ENCODE measurements around the gene MRGPRG. TPM values are rescaled to one million over a fixed set of nuclear protein-coding genes. Genes with fewer than 3 reads are reported as not detected.

MRGPRG gene
- total RNA-seq, 1 experiment from 2014 or later: not detected

DNA sequence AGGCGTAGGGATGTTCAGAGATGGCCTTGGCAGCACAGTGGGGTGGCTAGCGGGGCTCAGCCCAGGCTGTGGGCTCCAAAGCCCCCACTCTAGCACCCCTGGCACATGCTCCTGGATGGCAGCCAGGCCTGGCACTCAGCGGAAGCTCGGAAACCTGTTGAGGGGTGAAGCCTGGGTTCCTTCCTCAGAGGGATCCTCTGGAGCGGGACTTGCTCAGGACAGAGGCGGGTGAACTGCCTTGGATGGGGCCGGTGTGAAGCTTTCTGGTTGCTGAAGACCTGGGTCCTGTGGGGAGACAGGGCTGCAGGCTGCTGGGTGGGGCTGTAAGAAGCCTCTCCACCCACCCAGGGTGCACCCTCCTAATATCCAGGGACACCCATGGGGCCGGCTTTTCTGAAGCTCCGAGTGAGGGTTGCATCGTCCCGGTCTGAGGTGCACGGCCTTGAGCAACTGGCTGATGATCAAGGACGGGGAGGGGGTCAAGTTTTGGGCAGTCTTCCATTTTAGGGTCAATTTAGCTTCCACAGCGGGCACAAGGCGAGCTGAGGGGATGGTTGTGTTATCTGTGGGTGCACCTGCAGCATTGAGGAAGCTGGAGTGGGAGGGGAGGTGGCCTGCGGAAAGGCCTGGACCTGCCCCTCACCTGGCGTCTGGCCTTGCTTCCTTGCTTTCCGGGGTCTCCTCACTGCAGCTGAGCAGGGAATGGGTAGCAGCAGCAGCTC, 8.4 kb upstream of the MRGPRG start:
- in situ Hi-C loops (cut with HindIII; ENCODE audit: low sequenced_read_pairs): no loop called here
- DNase-seq (ENCODE audit: low spot score): no peak

DNA sequence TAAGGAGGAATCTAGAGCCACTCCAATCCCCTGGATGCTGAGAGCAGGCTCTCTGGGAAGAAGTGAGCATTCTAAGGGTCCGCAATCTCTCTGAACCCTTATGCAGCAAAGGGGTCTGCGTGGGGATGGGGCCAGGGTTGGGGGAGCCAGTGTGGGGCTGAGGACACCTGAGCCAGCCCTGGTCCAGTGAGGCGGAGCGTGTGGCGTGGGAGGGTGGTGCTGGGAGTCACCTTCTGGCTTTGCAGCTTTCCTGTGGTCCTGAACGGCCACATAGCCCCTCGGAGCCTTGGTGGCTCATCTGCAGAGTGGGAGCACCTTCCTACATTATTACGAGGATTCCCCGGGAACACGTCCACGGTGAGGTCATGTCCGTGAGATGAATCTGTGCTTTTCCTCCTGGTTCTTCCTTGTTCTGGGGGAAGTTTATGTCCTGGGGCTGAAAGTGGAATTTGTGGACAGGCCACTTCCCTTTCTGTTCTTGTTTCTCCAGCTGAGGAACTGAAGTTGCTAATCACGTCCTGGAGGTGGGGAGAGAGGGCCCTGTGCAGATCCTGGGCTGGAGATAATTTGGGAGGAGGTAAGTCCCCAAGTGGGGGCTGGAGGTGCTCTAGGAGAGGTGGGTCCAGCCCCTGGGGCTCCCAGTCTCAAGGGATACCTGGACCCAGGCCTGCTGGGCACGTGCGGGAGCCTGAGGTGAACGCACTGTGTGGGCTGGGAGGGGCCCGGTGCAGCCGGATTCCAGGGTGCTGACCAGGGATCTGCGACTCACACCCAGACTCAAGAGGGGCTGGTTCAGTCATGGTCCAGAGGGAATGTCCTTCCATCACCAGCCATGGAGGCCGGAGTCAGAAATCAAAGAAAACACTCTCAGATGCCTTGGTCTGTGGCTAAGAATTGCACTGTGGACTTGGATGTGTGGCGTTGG, 7.5 kb upstream of the MRGPRG start:
- in situ Hi-C loops (cut with HindIII; ENCODE audit: low sequenced_read_pairs): no loop called here
- no peak for DNase-seq (ENCODE audit: low spot score)

DNA sequence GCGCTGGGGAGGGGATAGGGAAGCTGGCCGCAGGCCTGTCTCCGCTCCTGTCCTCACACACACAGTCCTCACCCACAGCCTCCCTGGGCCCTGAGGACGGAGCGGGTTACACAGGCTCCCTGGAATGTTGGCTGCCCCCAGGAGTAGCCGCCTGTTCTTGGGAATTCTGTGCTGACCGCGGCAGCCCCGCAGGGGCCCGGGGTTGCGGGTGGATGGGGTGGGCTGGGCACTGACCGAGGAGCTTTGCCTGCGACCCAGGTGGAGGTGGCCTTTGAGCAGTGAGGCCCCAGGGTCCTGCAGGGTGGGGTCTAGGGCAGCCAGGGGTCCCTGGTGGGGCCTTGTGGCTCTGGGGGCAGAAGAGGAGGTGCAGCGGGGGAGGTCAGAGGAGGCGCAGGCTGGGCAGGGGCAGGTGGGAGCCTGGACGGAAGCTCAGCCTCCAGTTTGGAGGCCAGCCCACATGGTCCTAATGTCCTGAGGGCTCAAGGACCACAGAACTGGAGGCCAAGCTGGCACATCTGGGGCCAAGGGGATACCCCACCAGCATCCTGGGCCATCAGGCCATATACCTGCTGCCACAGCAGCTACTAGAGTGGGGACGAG, 6.6 kb upstream of the MRGPRG start:
- in situ Hi-C loops (cut with HindIII; ENCODE audit: low sequenced_read_pairs): no loop called here
- no peak for DNase-seq (ENCODE audit: low spot score)

DNA sequence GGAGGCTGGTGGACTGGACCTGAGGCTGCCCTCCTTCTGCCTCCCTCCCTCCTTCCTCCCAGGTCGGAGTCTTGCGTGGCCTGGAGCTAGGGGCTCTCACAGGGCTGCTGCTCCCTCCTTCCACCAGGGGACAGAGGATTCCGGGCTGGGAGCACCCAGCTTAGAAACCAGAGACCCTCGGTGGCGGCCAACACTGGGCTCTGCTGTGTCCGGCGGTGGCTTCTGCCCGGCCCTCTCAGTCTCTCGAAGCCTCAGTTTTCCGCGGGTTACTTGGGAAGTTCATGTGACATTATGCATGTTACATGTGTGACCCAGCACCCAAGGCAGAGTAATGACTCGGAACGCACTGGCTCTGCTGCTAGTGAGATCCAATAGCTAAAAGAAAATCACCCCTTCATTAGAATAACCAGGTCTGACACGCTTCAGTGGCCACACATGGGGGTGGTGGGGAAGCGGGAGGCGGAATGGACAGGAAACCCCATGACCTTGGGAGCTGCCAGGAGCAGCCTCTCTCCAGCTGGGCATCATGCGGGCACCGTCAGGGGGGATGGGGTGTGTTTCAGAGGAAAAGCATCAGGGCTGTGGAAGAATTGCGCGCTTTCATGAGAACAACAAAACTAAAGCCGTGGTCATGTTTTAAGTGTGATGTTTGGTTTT, 5.9 kb upstream of the MRGPRG start:
- no peak for DNase-seq (ENCODE audit: low spot score)

DNA sequence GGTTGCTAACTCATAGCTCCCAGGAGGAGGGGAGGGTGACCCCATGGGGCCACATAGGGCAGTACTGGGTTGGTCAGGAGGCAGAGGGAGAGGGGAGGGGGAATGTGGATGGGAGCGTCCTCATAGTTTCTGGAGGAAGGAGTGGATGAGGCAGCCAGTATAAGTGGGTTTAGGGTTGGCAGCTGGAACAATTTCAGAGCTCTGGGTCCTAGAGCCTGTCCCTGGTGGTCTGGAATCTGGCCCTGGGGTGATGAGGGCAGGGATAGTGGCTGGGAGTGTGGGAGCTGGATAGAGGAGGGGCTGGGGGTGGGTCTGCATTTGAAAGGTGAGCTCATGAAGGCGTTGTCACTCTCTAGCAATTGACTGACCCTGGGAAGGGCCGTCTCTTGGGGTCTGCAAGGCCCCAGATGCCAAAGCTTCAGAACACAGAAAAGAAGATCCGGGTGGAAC, 5.3 kb upstream of the MRGPRG start:
- DNase-seq (ENCODE audit: low spot score): no peak
- in situ Hi-C loops (cut with HindIII; ENCODE audit: low sequenced_read_pairs): no loop called here

More for the DNA sequence above, 5.9 kb upstream of the MRGPRG start:
- in situ Hi-C loops (cut with HindIII; ENCODE audit: low sequenced_read_pairs): no loop called here

DNA sequence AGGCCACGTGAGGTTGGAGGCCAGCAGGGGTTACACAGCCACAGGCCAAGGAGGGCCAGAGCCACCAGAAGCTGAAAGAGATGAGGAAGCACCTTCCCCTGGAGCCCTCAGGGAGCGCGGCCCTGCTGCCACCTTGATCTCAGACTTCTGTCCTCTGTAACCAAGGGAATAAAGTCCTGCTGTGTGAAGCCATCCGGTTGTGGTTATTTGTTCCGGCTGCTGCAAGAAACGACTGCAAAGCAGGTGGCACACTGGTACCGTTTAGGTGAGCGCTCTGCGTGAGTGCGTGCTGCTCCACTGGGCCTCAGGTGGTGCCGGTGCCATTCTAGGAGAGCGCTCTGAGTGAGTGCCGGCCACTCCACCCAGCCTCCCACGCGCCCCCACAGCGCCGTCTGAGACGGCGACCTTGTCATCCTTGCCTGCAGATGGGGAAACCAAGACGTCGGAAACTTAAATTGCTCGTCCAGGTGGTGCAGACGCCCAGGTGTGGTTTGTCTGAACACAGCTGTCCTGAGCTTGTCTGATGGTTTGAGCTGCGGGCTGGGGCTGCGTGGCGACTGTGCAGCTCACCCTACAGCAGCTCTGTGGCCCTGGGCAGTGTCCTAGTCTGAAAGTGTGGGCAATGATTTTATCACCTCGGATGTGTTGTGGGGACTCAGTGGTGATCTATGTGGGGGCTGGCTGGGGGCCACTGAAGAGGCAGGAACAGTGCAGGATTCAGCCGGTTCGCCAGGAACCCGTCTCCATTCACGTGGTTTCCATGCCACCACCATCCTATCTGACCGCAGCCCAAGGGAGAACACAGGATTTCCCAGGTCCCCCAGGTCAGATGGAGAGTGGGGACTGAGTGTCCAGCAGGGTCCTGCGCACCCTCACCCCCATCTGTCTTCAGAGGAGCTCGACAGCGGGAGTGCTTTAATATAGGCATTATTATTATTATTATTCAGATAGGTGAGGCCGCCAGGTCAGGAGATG, 4.6 kb upstream of the MRGPRG start:
- in situ Hi-C loops (cut with HindIII; ENCODE audit: low sequenced_read_pairs): no loop called here
- no peak for DNase-seq (ENCODE audit: low spot score)

DNA sequence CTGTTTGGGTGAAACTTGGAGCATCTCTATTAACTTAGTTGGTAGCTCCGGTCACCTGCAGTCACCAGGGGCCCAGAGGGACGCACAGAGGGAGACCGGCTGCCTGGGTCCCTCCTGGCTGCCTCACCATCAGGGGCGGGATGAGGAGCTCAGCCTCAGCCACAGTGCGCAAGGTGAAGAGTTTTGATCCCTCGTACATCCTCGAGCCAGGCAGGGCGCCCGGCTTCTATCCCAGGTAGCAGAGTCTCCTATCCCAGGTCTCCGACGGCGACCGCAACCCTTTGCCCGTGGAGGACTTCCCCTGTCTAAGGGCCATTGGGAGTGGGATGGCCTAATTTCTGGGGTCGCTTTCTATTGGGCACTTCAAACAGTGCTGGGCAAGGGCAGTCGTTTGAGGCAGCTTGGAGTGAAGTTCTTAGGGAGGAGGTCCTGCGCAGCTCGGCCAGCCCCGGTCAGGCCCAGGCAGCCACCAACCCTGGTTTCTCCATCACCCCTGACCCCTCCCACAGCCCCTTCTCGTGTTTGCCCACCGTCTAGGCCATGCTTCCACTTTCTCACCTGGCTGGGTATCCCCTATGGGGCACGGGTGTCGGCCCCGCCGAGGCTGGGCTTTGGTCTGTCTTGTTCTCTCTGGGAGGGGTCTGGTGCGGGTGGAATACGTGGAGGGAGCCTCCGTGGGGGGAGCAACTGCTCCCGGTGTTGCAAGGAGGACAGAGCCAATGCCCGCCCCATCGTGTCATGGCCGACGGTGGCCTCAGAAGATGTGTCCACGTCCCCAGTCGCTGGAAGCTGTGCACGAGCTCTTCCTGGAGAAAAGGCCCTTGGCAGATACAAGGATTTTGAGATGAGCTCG, 3.6 kb upstream of the MRGPRG start:
- in situ Hi-C loops (cut with HindIII; ENCODE audit: low sequenced_read_pairs): no loop called here
- DNase-seq (ENCODE audit: low spot score): no peak

DNA sequence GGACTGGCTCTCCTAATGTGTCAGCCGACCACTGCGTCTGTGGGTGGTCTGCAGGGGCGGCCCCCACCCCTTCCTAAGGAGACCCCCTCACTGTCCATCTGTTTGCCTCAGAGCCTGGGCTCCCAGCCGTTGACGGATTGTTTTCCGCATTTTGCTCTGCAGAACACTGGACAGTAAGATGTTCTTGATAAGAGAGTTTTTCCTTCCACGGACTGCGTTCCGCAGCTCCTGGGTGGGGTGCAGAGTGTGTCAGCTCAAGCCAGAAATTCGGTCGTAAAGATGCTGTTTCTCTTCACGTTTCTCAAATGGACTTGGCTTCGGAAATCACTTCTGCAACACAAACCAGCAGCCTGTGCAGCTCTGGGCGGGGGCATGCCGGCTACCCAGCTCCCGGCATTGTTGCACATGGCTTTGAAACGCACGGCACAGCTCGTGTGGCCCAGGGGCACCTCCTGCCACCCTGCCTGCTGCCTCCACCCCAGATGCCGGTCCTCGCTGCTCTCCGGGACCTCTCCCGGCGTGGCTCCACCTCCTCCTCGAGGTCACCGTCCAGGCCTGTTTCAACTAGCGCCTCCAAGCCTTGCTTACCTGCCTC, 2.9 kb upstream of the MRGPRG start:
- in situ Hi-C loops (cut with HindIII; ENCODE audit: low sequenced_read_pairs): no loop called here
- no peak for DNase-seq (ENCODE audit: low spot score)

DNA sequence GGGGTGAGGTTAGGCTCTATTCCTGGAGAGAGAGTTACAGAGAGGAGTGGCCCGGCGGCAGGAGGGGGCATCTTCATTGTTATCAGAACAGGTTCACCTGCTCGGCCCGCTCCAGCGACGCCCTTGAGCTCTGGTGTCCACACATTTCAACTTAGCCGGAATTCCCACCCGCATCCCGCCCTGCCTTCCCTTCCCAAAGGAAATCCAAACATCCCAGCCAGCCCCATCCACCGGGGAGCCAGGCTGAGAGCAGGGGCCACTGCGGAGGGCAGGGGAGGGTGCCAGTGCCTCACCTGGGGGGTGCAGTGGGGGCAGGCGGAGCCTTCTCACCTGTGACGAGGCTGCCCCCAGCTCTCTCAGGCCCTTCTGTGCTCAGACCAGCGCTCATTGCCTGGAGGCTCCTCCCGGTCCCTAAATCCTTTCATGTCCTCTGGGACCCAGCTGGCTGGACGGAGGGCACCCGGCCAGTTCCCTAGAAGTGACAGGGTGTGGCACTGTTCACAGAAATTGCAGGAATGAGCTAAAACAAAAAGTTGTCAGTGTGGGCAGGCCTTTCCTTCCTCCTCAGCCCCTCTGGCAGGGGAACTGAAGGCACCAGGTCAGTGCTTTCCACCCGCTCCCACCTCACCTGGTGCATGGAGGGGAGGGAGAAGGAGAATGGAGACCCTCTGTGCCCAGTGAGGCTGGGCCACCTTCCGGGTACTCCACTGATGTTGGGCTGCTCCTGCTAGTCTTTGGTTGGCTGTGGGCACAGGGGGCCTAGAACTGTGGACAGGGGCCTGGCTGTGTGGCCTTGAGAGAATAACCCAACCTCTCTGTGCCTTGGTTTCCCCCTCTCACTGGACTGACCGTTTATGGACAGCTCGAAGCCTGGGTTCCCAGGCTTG, 2.2 kb upstream of the MRGPRG start:
- DNase-seq (ENCODE audit: low spot score): no peak
- in situ Hi-C loops (cut with HindIII; ENCODE audit: low sequenced_read_pairs): no loop called here

DNA sequence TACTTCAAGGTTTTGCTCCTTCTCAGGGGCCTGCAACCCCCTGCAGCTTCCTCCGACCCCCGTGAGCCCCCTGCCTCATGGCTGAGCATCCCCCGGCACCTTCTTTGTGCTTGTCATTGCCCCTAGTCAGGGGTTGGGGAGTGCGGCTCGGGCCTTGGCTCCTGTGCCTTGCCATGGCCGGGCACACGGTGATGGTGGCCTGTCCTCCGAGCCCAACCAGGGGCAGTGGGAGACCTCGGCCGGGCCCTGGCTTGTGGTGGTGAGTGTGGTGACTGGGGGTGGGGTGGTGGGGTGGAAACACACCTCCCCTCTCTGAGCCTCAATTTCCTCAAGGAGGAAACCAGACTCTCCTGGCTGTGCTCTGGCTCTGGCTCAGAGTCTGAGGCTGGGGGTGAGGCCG, 1.5 kb upstream of the MRGPRG start:
- DNase-seq (ENCODE audit: low spot score): no peak
- in situ Hi-C loops (cut with HindIII; ENCODE audit: low sequenced_read_pairs): no loop called here

DNA sequence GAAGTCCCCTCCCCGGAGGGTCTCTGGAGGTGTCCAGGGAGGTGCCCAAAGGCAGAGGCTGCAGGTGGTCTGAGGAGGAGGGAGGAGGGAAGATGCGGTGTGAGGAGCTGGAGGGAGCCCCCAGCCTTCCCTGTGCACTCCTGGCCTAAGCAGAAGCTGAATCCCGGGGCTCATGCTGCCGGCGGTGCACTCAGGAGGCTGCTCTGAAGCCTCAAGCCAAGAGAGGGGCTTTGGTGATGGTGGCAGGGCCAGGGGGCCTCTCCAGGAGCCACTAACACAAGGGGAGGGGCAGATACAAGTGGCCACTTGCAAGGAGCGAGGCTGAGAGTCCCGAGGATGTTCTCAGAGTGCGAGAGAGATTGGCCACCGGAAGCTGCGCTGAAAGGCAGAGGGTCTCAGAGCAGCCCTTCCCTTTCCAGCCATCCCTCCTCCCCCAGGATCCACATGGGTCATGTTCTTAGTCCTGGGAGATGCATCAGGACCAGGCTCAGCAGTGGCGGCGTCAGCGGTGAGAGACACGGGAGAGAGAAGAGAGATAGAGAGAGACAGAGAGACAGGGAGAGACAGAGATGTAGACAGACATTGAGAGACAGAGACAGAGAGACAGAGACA, 774 bp upstream of the MRGPRG start:
- DNase-seq (ENCODE audit: low spot score): no peak
- in situ Hi-C loops (cut with HindIII; ENCODE audit: low sequenced_read_pairs): no loop called here

DNA sequence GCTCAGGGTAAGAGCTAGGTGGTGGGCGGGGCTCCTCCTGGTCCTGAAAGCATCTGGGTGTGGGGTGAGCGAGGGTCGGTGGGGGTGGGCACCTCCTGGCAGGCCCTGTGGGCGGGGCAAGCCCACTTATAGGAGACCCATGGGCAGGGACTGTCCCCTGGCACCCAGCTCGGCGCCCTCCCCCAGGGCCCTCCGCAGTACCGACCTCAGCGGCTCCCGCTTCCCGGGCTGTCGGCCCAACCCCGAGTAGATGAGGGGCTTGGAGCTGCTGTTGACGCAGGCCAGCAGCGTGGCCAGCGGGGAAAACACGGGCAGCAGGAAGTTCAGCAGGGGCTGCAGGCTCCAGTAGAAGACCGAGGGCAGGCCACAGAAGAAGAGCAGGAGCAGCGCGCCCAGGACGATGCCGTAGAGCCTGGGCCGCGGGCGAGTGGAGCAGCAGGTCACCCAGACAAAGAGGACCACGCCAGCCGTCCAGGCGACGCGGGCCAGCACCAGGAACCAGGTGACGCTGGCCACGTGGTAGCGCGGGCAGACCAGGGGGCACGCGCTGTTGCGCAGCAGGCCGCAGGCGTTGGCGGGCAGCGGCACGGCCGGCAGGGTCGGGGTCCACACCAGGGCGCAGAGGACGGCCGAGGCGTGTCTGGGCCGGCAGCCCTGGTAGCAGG, 663 bp downstream of the MRGPRG start:
- DNase-seq (ENCODE audit: low spot score): no peak
- in situ Hi-C loops (cut with HindIII; ENCODE audit: low sequenced_read_pairs): no loop called here

DNA sequence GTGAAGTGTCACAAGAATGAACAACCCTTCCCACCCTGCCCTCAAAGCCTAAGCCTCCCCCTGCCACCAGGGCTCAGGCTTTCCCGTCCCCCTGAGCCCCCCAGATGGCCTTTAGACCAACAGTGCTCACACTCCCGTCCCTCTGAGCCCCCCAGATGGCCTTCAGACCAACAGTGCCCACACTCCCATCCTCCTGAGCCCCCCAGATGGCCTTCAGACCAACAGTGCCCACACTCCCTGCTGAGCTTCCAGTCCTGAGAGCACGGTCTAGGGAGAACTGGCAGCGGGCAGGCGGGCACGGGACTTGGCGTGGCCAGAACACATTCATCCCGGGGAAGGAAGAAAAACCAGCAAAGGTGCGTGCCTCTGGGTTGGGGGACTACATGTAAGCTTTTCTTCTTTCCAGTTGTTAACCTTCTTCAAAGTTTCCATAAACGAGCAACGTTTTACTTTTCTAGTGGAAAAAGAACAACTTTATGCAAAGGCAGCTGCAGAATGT, 2.5 kb downstream of the MRGPRG start:
- no peak for DNase-seq (ENCODE audit: low spot score)
- in situ Hi-C loops (cut with HindIII; ENCODE audit: low sequenced_read_pairs): no loop called here

DNA sequence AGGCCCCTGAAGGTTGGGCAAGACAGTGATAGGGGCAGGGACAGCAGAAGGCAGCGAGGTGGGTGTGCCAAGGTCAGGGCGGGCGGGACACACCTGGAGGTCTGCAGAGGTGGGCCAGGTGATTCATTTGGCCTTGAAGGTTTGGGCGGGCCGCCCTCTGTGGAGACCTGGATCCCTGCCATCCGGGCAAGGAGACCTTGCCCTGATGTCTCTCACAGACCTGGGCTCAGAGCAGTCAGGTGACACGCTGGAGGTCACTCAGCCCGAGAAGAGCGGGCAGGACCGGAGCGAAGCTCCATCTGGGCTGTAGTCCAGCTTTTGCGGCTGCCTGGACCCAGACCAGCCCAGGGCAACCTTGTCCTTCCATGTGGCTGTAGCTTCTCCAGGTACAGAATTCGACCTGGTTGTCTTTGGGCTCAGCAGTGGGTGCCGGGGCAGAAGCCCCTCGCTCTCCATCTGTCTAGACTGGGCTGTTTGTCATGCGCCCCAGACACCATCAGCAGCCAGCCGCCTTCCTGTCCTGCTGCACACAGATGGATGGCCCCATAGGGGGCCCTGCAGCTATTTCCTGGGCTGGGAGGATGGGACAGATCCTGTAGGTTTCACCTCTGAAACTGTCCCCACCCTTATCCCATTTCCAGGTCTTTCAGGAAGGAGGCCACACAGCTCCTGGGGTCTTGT, 3.1 kb downstream of the MRGPRG start:
- DNase-seq (ENCODE audit: low spot score): peak; percentile 54
- in situ Hi-C loops (cut with HindIII; ENCODE audit: low sequenced_read_pairs): no loop called here

DNA sequence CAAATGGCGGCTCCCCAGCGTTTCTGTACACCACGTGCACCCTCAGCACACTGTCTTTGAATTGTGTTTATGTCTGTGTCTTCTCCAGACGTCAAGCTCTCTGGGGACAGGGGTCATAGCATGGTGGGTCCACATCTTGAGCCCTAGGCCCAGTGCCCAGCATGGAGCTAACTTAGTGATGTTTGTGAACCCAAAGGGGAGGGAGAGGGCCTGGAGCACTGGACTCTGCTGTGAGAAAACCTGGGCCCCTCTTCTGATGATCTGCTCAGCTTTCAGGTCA, 4.3 kb downstream of the MRGPRG start:
- DNase-seq (ENCODE audit: low spot score): no peak
- in situ Hi-C loops (cut with HindIII; ENCODE audit: low sequenced_read_pairs): no loop called here
